GM19099 (cell line): ENCODE data around the gene SH3RF3.

ENCODE experiments used
- POLR2A ChIP-seq: IDR thresholded peaks from 3 replicates; pipeline ENCODE4 v1.6.1; 2011; ENCODE audit warnings: low read depth; ENCODE audit not compliant: insufficient read length; ENCODE audit errors: extremely low read depth

Gene SH3RF3

GRCh38 chr2:109302319-109302718 lies 173.3 kb downstream of the SH3RF3 start:
- no peak for TF ChIP-seq POLR2A

DNA sequence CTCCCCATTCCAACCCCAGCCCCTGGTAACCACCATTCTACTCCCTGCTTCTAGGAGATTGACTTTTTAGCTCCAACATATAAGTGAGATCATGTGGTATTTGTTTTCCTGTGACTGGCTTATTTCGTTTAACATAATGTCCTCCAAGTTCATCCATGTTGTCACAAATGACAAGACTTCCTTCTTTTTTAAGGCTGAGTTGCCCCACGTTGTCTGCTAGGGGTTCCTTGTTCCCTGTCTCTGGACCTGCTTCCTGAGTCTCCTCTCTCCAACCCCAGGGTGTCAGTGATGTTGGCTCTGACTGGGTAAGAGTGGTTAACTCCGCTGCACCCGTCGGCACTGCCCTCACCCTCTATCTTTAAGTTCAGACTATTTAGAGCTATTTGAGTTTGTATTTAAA lies 175.2 kb downstream of the SH3RF3 start:
- no peak for TF ChIP-seq POLR2A

GRCh38 chr2:109304731-109305470 lies 175.9 kb downstream of the SH3RF3 start:
- TF ChIP-seq POLR2A: no peak

DNA sequence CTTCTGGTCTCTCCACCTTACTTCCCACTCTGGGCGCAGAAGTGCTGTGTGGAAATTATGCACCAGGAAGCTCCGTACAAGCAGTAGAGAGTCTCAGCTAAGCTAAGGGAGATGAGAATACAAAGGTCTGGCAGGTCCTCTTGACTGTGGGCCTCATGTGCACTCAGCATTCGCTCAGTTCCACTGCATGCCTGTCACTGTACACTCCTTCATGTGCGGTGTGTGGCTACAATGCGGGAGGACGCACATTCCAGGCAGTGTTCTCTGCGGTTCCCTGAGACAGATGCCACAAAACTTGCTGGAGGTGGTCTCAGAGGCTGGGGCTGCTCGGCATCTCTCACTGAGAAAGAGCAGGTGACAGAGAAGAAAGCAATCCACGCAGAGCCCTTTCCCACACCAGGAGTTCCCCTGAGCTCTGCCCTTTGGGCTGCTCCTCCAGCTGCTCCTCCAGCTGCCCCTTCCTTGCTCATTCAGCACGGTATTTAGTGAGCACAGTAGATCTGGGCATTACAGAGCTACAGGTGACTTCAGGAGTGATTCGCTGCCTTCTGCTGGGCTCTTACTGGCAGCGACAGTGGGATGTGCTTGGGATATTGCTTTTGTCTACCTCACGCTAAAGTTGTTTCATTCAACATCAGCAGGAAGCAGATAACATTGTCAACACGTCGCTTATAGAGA lies 176.6 kb downstream of the SH3RF3 start:
- TF ChIP-seq POLR2A: no peak

- TF ChIP-seq POLR2A: no peak
These were observed 177.2 kb downstream of the SH3RF3 start for GRCh38 chr2:109306190-109306589.

DNA sequence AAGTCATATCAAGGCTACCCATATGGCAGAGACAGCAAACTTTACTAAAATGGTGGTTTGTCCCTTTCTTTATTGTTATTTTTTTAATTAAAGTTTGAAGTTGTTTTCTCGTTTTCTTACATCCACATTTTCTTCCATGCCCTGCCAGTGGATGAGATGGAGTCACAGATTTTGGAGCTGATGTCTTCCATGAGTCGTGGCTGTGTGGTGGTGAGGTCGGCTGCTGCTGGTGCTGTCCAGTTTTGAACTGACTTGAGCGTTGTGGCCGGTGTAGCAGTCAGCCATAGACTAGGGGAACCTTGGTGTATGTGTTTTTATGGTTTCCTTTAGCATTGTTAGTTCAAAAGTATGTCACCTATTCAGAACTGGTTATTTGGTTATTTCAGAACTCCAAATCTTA lies 182.8 kb downstream of the SH3RF3 start:
- no peak for TF ChIP-seq POLR2A

DNA sequence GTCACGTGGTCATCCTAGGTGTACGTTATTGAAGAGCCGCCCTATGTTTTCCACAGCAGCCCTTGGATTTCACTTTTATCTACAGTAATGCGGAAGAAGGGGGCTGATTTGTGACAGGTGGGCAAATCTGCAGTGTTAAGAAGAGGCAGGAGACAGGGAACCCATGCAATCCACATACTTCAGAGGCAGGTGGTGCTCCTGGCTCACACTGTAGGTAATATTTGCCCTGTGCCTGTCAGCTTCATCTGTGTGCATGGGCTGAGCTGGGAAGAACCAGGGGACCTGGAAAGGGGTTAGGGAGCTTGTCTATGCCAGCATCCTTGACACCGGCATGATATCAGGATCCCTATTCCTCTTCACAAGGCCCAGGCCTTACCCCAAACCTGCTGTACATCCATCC lies 183.9 kb downstream of the SH3RF3 start:
- no peak for TF ChIP-seq POLR2A

GRCh38 chr2:109313343-109313742 lies 184.3 kb downstream of the SH3RF3 start:
- no peak for TF ChIP-seq POLR2A

DNA sequence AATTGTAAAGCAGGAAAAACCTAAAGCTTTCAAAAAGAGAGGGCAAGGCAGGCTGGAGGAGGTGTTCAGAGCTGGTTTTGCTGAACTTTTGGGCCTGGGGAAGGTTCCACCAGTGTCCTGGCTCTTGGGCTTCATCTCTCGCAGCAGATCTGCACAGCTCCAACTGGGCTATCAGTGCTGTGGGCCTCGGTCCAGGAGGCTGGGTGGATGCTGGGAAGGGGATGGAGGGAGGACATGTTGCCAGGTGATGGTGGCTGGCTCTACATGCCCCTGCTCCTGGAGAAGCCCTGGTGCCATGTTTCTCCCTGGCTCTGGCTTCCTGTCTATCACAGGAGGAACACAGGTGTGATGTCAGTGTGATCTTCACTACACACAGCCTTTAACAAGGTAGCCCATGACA lies 187.1 kb downstream of the SH3RF3 start:
- no peak for TF ChIP-seq POLR2A

DNA sequence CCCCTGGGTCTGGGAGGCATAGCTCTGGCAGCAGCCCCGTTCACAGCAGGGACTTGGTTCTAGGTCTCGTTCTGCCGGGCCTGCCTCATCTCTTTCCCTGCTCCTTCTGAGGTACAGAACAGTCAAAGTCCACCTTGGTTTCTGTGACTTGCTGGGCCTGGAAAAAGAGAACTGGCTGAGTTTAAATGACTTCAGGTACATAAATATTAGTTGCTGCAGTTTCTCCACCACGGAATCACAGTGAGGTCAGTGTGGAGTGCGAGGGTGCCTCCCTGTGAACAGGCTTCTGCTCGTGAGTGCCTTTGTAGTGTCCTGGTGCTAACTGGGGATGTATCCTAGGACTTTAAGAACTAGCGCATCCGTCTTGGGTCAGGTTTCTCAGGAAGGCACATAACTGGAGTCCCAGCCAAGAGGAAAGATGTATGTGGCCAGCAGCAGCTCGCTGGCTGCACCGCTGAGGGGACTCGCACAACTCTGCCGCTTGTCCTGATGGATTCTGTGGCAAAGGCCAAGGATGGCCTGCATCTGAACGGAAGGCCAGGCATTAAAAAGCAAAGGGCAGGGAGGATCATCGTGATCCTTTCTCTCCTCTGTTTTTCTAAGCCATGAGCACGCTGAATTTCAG lies 188.6 kb downstream of the SH3RF3 start:
- no peak for TF ChIP-seq POLR2A

- no peak for TF ChIP-seq POLR2A
These were observed 189.3 kb downstream of the SH3RF3 start for GRCh38 chr2:109318150-109318948.

DNA sequence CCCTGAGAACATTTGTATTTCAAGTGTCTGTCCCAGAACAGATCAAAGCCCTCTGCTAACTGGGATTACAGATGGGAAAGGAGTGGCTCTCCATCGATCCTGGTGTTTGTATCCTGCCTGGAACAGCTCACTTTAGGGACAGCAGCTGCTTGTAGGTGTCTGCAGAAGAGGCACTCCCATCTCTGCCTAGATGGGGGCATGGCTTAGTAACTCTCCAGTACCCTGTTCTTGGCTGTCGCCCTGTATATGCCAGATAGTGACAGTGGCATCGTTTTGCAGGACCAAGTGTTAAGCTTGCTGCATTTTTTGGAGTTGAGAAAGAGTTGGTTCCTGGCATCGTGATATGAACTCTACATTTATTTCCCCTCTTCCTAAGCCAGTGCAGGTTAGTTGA lies 189.9 kb downstream of the SH3RF3 start:
- TF ChIP-seq POLR2A: no peak

DNA sequence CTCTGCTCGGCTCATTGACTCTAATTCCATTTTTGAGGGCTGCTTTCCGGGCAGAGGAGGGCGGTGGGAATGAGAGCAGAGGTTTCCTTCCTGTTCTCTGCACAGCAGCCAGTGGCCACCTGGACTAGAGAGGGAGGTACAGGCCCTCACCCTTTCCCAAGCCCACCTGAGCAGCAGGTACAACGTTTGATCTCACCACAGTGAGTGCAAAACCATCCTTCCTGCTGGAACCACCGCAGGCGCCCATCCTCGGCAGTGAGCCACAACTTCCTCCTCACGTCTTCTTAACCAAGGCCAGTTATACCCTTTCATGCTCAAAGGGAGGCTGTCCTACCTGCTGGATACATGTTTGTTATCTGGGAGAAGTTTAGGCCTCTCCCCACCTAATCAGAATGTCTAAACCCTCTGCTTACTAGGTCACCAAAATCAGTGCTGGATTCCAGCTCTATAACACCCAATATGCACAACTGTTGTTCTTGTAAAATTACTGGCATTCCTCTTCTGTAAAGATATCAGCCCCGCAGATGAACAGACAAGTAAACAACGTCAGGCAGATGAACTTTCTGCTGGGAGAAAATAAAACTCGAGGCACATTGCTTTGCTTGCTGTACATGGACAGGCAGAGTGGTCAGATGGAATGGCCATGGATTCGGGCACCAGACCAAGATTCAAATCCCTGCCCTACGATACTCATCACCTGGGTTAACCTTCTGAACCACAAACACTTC lies 191.4 kb downstream of the SH3RF3 start:
- no peak for TF ChIP-seq POLR2A

DNA sequence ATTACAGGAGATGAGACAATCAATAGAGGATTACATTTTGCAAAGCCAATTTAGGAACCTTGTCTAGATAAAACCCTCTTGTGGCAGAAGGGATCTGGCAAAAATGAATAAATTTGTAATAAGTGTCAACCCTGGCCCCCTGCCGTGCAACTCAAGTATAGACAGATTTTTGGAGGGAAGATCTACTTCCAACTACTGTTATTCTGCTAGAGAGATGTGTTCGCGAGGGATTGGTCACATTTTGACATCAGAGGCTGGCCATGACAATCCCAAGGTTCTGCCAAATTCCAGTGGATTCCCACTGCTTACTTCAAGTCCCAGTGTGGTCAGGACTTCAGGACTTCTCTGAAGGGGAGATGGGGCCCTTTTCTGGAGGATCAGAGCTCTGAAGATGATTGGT lies 192.6 kb downstream of the SH3RF3 start:
- TF ChIP-seq POLR2A: no peak

- no peak for TF ChIP-seq POLR2A
These were observed 193.1 kb downstream of the SH3RF3 start for GRCh38 chr2:109322111-109322510.

- no peak for TF ChIP-seq POLR2A
These were observed 193.6 kb downstream of the SH3RF3 start for GRCh38 chr2:109322641-109323040.
